ENCODE data around the gene PSMB8. TPM values are rescaled to one million over a fixed set of nuclear protein-coding genes. Genes with fewer than 3 reads are reported as not detected.
"Not testable (repeated sequence)": the region's sequence is repeated elsewhere in the genome, so short reads cannot be mapped to it uniquely, and the experiment has no call there.

PSMB8 gene
- 408 and 410 TPM in 2 replicates for total RNA-seq

- intact Hi-C loops (cut with micrococcal nuclease) = loop anchor here (1.0 to 10.0 kb wide), 13 partner anchors 9 to 1105 kb away; partner anchors contain the start of genes AGPAT1, B3GALT4, EHMT2 and HSPA1B
Measured at GRCh38 chr6:32843979-32844838, at the start of gene PSMB8. PSMB8 (minus strand) TSS chr6:32844047; CDS start chr6:32843996, 51 bp downstream.

- intact Hi-C loops (cut with micrococcal nuclease) = loop anchor here (5.0 kb wide), 1 partner anchor 311 kb away; the partner anchor contains the start of genes HSD17B8, RXRB and SLC39A7
Measured at GRCh38 chr6:32890831-32891230, 47.0 kb upstream of the PSMB8 start.

GRCh38 chr6:32889533-32889932 lies 45.7 kb upstream of the PSMB8 start:
- intact Hi-C loops (cut with micrococcal nuclease) = loop anchor here (5.0 kb wide), 1 partner anchor 193 kb away; no protein-coding TSS in a partner anchor

GRCh38 chr6:32888576-32888975 lies 44.7 kb upstream of the PSMB8 start:
- intact Hi-C loops (cut with micrococcal nuclease) = loop anchor here (5.0 kb wide), 1 partner anchor 194 kb away; no protein-coding TSS in a partner anchor

- intact Hi-C loops (cut with micrococcal nuclease) = loop anchor here (5.0 kb wide), 1 partner anchor 195 kb away; no protein-coding TSS in a partner anchor
Measured at GRCh38 chr6:32887616-32888015, 43.8 kb upstream of the PSMB8 start.

GRCh38 chr6:32886681-32887383 lies 43.0 kb upstream of the PSMB8 start:
- intact Hi-C loops (cut with micrococcal nuclease) = loop anchor here (5.0 kb wide), 1 partner anchor 195 kb away; no protein-coding TSS in a partner anchor

GRCh38 chr6:32885698-32886286 lies 41.9 kb upstream of the PSMB8 start:
- intact Hi-C loops (cut with micrococcal nuclease) = loop anchor here (1.0 to 5.0 kb wide), 7 partner anchors 9 to 197 kb away; partner anchors contain the start of gene HLA-DMA

GRCh38 chr6:32883789-32884188 lies 39.9 kb upstream of the PSMB8 start:
- intact Hi-C loops (cut with micrococcal nuclease) = no loop called here

- intact Hi-C loops (cut with micrococcal nuclease) = no loop called here
Measured at GRCh38 chr6:32882879-32883250, 39.0 kb upstream of the PSMB8 start.

- intact Hi-C loops (cut with micrococcal nuclease) = not testable (repeated sequence)
Measured at GRCh38 chr6:32880962-32881361, 37.1 kb upstream of the PSMB8 start.

GRCh38 chr6:32879691-32880090 lies 35.8 kb upstream of the PSMB8 start:
- intact Hi-C loops (cut with micrococcal nuclease) = no loop called here

- intact Hi-C loops (cut with micrococcal nuclease) = no loop called here
Measured at GRCh38 chr6:32876603-32877002, 32.8 kb upstream of the PSMB8 start.

- intact Hi-C loops (cut with micrococcal nuclease) = not testable (repeated sequence)
Measured at GRCh38 chr6:32873947-32874346, 30.1 kb upstream of the PSMB8 start.

GRCh38 chr6:32868257-32868788 lies 24.5 kb upstream of the PSMB8 start:
- intact Hi-C loops (cut with micrococcal nuclease) = loop anchor here (1.0 to 5.0 kb wide), 7 partner anchors 14 to 455 kb away; partner anchors contain the start of genes PSMB8, PSMB9 and TAP2

- intact Hi-C loops (cut with micrococcal nuclease) = loop anchor here (1.0 to 5.0 kb wide), 7 partner anchors 13 to 454 kb away; partner anchors contain the start of genes PSMB8, PSMB9 and TAP2
Measured at GRCh38 chr6:32867554-32868256, 23.9 kb upstream of the PSMB8 start.

- intact Hi-C loops (cut with micrococcal nuclease) = loop anchor here (5.0 kb wide), 1 partner anchor 180 kb away; no protein-coding TSS in a partner anchor
Measured at GRCh38 chr6:32867022-32867477, 23.2 kb upstream of the PSMB8 start.

- intact Hi-C loops (cut with micrococcal nuclease) = loop anchor here (5.0 kb wide), 1 partner anchor 179 kb away; no protein-coding TSS in a partner anchor
Measured at GRCh38 chr6:32865724-32866443, 22.0 kb upstream of the PSMB8 start.

- intact Hi-C loops (cut with micrococcal nuclease) = no loop called here
Measured at GRCh38 chr6:32862725-32863124, 18.9 kb upstream of the PSMB8 start.

GRCh38 chr6:32860674-32861073 lies 16.8 kb upstream of the PSMB8 start:
- intact Hi-C loops (cut with micrococcal nuclease) = no loop called here

Data from T-helper 1 cell treated with Interleukin-12 subunit alpha and Interleukin-12 subunit beta and Interleukin-4 antibody, amounts not matched to agents 30 ng/mL and 1 ng/mL, for 36 hours (primary cell).